HepG2 (cell line): ENCODE results near the gene SELPLG. TPM values are rescaled to one million over a fixed set of nuclear protein-coding genes. Genes with fewer than 3 reads are reported as not detected.
A peak's percentile ranks its signal among the peaks of the same experiment; 100 is the strongest.

Source experiments
- ATAC-seq: fragments of 200-7000 bp; cut with Tn5 transposase; 3 replicates; pipeline ENCODE4 v1.9.1; 2020; ENCODE audit warnings: mild to moderate bottlenecking, moderate library complexity
- BruUV-seq: library from RNA; stranded (reverse); fragments of 400-500 nt; replicated peaks from 2 replicates; lab custom pipeline; 2021; lab: Mats Ljungman, UMichigan
- CTCF ChIA-PET: fragments of 300-600 bp; formaldehyde crosslinking; extraction: SDS; loops from one replicate; lab custom pipeline; 2021; ENCODE audit warnings: low total read pairs, inconsistent platforms, low intra/inter-chr PET ratio; lab: Yijun Ruan, JAX
- POLR2A ChIA-PET: fragments of 350-600 bp; sonication (Branson Sonifier 250); formaldehyde crosslinking; loops from one replicate; lab custom pipeline; 2020; ENCODE audit warnings: antibody characterized with exemption, inconsistent platforms; lab: Yijun Ruan, JAX
- DNase-seq: peaks from one replicate; pipeline ENCODE4 v3.0.0-alpha.2; 2015; ENCODE audit warnings: low spot score
- FAIRE-seq: peaks from 3 replicates; lab custom pipeline; 2011; peaks lifted over from hg19 to GRCh38; lab: Jason Lieb, UNC
- H2AFZ ChIP-seq: one replicate; pipeline ENCODE4 v1.6.1; 2011; ENCODE audit warnings: low read length, inconsistent platforms
- H3K27ac ChIP-seq: fragments of 300-600 bp; 3 replicates; pipeline ENCODE4 v1.8.0; 2011; ENCODE audit warnings: mixed run types, mild to moderate bottlenecking, mixed read lengths, low read length, inconsistent platforms; ENCODE audit not compliant: insufficient read depth; ENCODE audit errors: extremely low read length
- H3K27me3 ChIP-seq, 2 experiments: fragments of 200-600 bp in 1 of 2; 2 replicates in 1 of 2; 3 replicates in 1 of 2; pipeline versions ENCODE4 v1.6.0 to v1.8.0; 2011; ENCODE audit warnings: low read length in 2 of 2, mild to moderate bottlenecking in 2 of 2, moderate library complexity in 2 of 2, inconsistent platforms in 1 of 2; ENCODE audit not compliant: insufficient read depth in 2 of 2, control insufficient read depth in 1 of 2
- H3K36me3 ChIP-seq, 2 experiments: fragments of 200-600 bp in 1 of 2; replicated peaks in 1 of 2; 2 replicates in 1 of 2; 3 replicates in 1 of 2; pipeline versions ENCODE4 v1.5.1 to v1.8.0; 2011; ENCODE audit warnings: low read length in 2 of 2, inconsistent platforms in 1 of 2; ENCODE audit not compliant: insufficient read depth in 2 of 2, control insufficient read depth in 1 of 2
- H3K4me1 ChIP-seq: 2 replicates; pipeline ENCODE4 v1.5.1; 2012; ENCODE audit warnings: low read length, inconsistent platforms; ENCODE audit not compliant: insufficient read depth
- H3K4me2 ChIP-seq: 2 replicates; pipeline ENCODE4 v1.6.0; 2011; ENCODE audit warnings: low read depth, low read length, inconsistent platforms
- H3K4me3 ChIP-seq, 3 experiments: fragments of 200-600 bp in 1 of 3; sonication (generic), shearing (Covaris generic) in 1 of 3; replicated peaks in 1 of 3; 2 replicates each; pipeline ENCODE4 v1.5.1; 2011 to 2016; ENCODE audit warnings: low read length in 3 of 3, inconsistent platforms in 2 of 3, low read depth in 2 of 3, mild to moderate bottlenecking in 2 of 3, control low read depth in 1 of 3, mixed read lengths in 1 of 3; ENCODE audit not compliant: insufficient read depth in 1 of 3
- H3K79me2 ChIP-seq: one replicate; pipeline ENCODE4 v1.6.1; 2011; ENCODE audit warnings: low read length, inconsistent platforms; ENCODE audit not compliant: insufficient read depth
- H3K9ac ChIP-seq: 2 replicates; pipeline ENCODE4 v1.6.0; 2011; ENCODE audit warnings: mild to moderate bottlenecking, low read depth, low read length, inconsistent platforms; ENCODE audit not compliant: insufficient read depth
- H3K9me3 ChIP-seq: 2 replicates; pipeline ENCODE4 v1.5.1; 2012; ENCODE audit warnings: mild to moderate bottlenecking, low read length
- H4K20me1 ChIP-seq: 2 replicates; pipeline ENCODE4 v1.6.0; 2011; ENCODE audit warnings: inconsistent platforms, mild to moderate bottlenecking, low read length, moderate library complexity; ENCODE audit not compliant: insufficient read depth
- CENPT ChIP-seq: sonication (generic); formaldehyde crosslinking; IDR thresholded peaks from 2 replicates; pipeline ENCODE4 v1.8.0; 2022; ENCODE audit warnings: low read depth, mild to moderate bottlenecking, moderate library complexity, missing genetic modification reagents
- CHCHD3 ChIP-seq: sonication (generic); formaldehyde crosslinking; IDR thresholded peaks from 2 replicates; pipeline ENCODE4 v1.8.0; 2022; ENCODE audit warnings: mild to moderate bottlenecking, missing genetic modification reagents, moderate library complexity
- HDAC6 ChIP-seq: fragments of 200-600 bp; sonication (generic); IDR thresholded peaks from 2 replicates; pipeline ENCODE4 v1.7.0; 2017; ENCODE audit warnings: mild to moderate bottlenecking, antibody characterized with exemption, low read length, low read depth
- IKZF4 ChIP-seq: sonication (generic); formaldehyde crosslinking; IDR thresholded peaks from 2 replicates; pipeline ENCODE4 v1.5.1; 2020; ENCODE audit warnings: borderline replicate concordance, mild to moderate bottlenecking, low read depth, missing genetic modification reagents; ENCODE audit errors: not compliant biosample characterization
- MAZ ChIP-seq, 2 experiments: sonication (generic) in 1 of 2; formaldehyde crosslinking in 1 of 2; IDR thresholded peaks; 2 replicates each; pipeline versions ENCODE4 v1.5.0 to v1.6.1; 2012 to 2020; ENCODE audit warnings: low read depth in 2 of 2, mild to moderate bottlenecking in 2 of 2, borderline replicate concordance in 1 of 2, improper control_type of control experiment in 1 of 2, low read length in 1 of 2, missing genetic modification reagents in 1 of 2, moderate library complexity in 1 of 2
- NAIF1 ChIP-seq: sonication (generic); formaldehyde crosslinking; IDR thresholded peaks from 2 replicates; pipeline ENCODE4 v1.5.0; 2020; ENCODE audit warnings: mild to moderate bottlenecking, missing genetic modification reagents, borderline replicate concordance
- NCOA2 ChIP-seq: sonication (generic); formaldehyde crosslinking; IDR thresholded peaks from 2 replicates; pipeline ENCODE4 v1.8.0; 2022; ENCODE audit warnings: inconsistent platforms
- NR2F6 ChIP-seq, 2 experiments: IDR thresholded peaks; 2 replicates each; pipeline ENCODE4 v1.6.1; 2016; ENCODE audit warnings: antibody characterized with exemption in 1 of 2, mild to moderate bottlenecking in 1 of 2
- RAD21 ChIP-seq: fragments of 450-650 bp; formaldehyde crosslinking; IDR thresholded peaks from 2 replicates; pipeline ENCODE4 v1.5.0; 2020; ENCODE audit warnings: mild to moderate bottlenecking
- SIX1 ChIP-seq: sonication (generic); formaldehyde crosslinking; IDR thresholded peaks from 2 replicates; pipeline ENCODE4 v1.4.0; 2020; ENCODE audit warnings: missing genetic modification reagents, borderline replicate concordance
- ZBTB1 ChIP-seq: sonication (generic); formaldehyde crosslinking; IDR thresholded peaks from 2 replicates; pipeline ENCODE4 v1.4.0; 2020; ENCODE audit warnings: missing genetic modification reagents, borderline replicate concordance
- ZBTB38 ChIP-seq: sonication (generic); formaldehyde crosslinking; IDR thresholded peaks from 2 replicates; pipeline ENCODE4 v1.5.1; 2020; ENCODE audit warnings: mild to moderate bottlenecking, missing genetic modification reagents
- ZIK1 ChIP-seq: sonication (generic); formaldehyde crosslinking; IDR thresholded peaks from 2 replicates; pipeline ENCODE4 v1.5.0; 2020; ENCODE audit warnings: mild to moderate bottlenecking, low read depth, missing genetic modification reagents, borderline replicate concordance
- ZMAT5 ChIP-seq: sonication (generic); formaldehyde crosslinking; IDR thresholded peaks from 2 replicates; pipeline ENCODE4 v1.5.0; 2020; ENCODE audit warnings: mild to moderate bottlenecking, low read depth, missing genetic modification reagents, borderline replicate concordance
- ZNF569 ChIP-seq: sonication (generic); formaldehyde crosslinking; IDR thresholded peaks from 2 replicates; pipeline ENCODE4 v1.5.0; 2020; ENCODE audit warnings: mild to moderate bottlenecking, missing genetic modification reagents, moderate library complexity, borderline replicate concordance
- ZNF740 ChIP-seq: sonication (generic); formaldehyde crosslinking; IDR thresholded peaks from 2 replicates; pipeline ENCODE4 v1.4.0; 2020; ENCODE audit warnings: missing genetic modification reagents
- ZZZ3 ChIP-seq: sonication (generic); formaldehyde crosslinking; IDR thresholded peaks from 2 replicates; pipeline ENCODE4 v1.4.0; 2020; ENCODE audit warnings: missing genetic modification reagents, mild to moderate bottlenecking, borderline replicate concordance
- WGBS: methylation state at CpG from one replicate; pipeline ENCODE4 v1.1.6; 2017; ENCODE audit warnings: low lambda C conversion rate; 5-methylcytosine and 5-hydroxymethylcytosine counted together
- in situ Hi-C: cut with HindIII; loops from 2 replicates; pipeline ENCODE4 v1.10.0; 2017; ENCODE audit warnings: low pct_unique_long_range_greater_than_20kb; ENCODE audit not compliant: extremely low pct_ligation_motif_present
- intact Hi-C: fragments of 100-400 bp; cut with micrococcal nuclease; formaldehyde crosslinking; loops from one replicate; pipeline ENCODE4 v1.10.0; 2022; ENCODE audit not compliant: unreplicated experiment
- polyA plus RNA-seq, 8 experiments: library from polyadenylated mRNA; depleted of rRNA in 3 of 8; stranded (reverse) in 7 of 8; unstranded in 1 of 8; fragments of >200 nt; fragmentation: Illumina TruSeq in 4 of 8; extraction: Trizol in 4 of 8; gene quantifications; 2 replicates each; pipeline versions ENCODE4 v1.2.1 to v1.2.3, GENCODE V29; 2011 to 2016; ENCODE audit warnings: low read depth in 4 of 8, missing spikeins in 1 of 8, mixed read lengths in 1 of 8; ENCODE audit not compliant: insufficient read depth in 1 of 8
- total RNA-seq, 5 experiments: library from RNA; depleted of rRNA; stranded (reverse); fragments of >200 nt; fragmentation: Illumina TruSeq; extraction: Trizol; gene quantifications; 2 replicates each; pipeline ENCODE4 v1.2.3, GENCODE V29; 2016; ENCODE audit warnings: low read depth in 1 of 5
- TF ChIP-seq, protein P1 (sequence below): sonication (generic); formaldehyde crosslinking; IDR thresholded peaks from 2 replicates; pipeline ENCODE4 v1.5.1; 2020; ENCODE audit warnings: missing genetic modification reagents, mild to moderate bottlenecking, borderline replicate concordance
- TF ChIP-seq, protein P2 (sequence below): sonication (generic); formaldehyde crosslinking; IDR thresholded peaks from 2 replicates; pipeline ENCODE4 v1.9.0; 2021; ENCODE audit warnings: missing genetic modification reagents, mild to moderate bottlenecking, borderline replicate concordance

SELPLG gene
- total and polyA plus RNA-seq, 2 of the 13 experiments (the other 11 are each of a cell fraction or from before 2014, with no cell fraction given): 0.12 TPM; not detected in 1

DNA sequence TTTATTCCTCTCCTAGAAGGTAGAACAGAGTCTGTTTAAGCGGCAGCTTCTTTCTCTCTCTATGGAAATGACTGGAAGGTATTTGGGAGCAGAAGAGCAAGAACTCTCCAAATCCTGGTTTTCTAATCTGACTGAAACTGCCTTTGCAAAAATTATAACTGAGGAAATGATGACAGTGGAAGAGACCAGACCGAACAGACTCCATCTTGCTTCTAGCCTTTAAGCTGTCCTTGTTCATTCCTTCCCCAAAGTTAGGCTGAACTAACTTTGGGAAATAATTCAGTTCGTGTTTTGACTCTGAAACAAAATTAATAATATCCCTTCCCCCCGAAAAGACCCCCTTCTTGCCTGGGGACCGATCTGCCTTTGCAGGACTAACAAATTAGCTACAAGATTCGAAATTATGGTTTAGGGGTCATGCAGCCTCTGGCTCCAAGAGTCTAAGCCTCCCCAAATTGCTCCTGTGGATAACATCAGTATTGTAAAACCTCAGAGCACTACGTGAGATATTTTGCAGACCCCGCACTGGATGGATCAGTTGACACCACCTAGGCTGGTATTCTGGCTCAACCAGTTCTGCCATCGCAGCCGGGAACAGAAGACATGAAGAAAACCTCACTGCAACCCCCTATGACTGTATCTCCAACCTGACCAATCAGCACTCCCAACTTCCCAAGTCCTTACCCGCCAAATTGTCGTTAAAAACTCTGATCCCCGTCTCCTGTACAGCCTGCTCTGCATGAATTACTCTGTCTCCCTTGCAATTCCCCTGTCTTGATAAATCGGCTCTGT lies 14.1 kb downstream of the SELPLG start:
- Histone ChIP-seq H3K4me3 (peak overlapping the region in 1 of 3 experiments; percentile 2; a peak in 2 of 6 replicates), H3K79me2 (no peaks in the 10 kb centered on the region), H3K9ac (no peak overlapping the region), H3K27me3 (peaks cover 0 to 4% of the 10 kb centered on the region in 2 experiments; a peak in 1 of 5 replicates), H3K9me3 (no peaks in the 10 kb centered on the region), H2AFZ (no peak overlapping the region)
- BruUV-seq: no TSS peak
- POLR2A ChIA-PET: interaction anchor here (1.1 kb wide), 2 partner anchors 8 to 57 kb away, joined by 3 to 4 read pairs; partner anchors contain the start of gene ISCU
- CTCF ChIA-PET: interaction anchor here (3.0 kb wide), 1 partner anchor 56 kb away, joined by 45 read pairs; the partner anchor contains the start of gene ISCU
- no peak for TF ChIP-seq SIX1 (CRISPR knock-in tag)
- no peak for TF ChIP-seq ZNF740 (CRISPR knock-in tag)
- no peak for TF ChIP-seq ZMAT5 (CRISPR knock-in tag)
- TF ChIP-seq CHCHD3: no peak
- TF ChIP-seq NAIF1 (CRISPR knock-in tag): no peak
- no peak for TF ChIP-seq NCOA2 (CRISPR knock-in tag)
- TF ChIP-seq ZBTB38: no peak
- no peak for TF ChIP-seq ZBTB1 (CRISPR knock-in tag)
- TF ChIP-seq, protein P1, sequence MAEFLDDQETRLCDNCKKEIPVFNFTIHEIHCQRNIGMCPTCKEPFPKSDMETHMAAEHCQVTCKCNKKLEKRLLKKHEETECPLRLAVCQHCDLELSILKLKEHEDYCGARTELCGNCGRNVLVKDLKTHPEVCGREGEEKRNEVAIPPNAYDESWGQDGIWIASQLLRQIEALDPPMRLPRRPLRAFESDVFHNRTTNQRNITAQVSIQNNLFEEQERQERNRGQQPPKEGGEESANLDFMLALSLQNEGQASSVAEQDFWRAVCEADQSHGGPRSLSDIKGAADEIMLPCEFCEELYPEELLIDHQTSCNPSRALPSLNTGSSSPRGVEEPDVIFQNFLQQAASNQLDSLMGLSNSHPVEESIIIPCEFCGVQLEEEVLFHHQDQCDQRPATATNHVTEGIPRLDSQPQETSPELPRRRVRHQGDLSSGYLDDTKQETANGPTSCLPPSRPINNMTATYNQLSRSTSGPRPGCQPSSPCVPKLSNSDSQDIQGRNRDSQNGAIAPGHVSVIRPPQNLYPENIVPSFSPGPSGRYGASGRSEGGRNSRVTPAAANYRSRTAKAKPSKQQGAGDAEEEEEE (CRISPR knock-in tag): no peak
- no peak for TF ChIP-seq RAD21 (CRISPR knock-in tag)
- TF ChIP-seq ZIK1 (CRISPR knock-in tag): no peak
- TF ChIP-seq HDAC6: no peak
- no peak for TF ChIP-seq CENPT (CRISPR knock-in tag)
- no peak for TF ChIP-seq ZZZ3
- TF ChIP-seq, protein P2, sequence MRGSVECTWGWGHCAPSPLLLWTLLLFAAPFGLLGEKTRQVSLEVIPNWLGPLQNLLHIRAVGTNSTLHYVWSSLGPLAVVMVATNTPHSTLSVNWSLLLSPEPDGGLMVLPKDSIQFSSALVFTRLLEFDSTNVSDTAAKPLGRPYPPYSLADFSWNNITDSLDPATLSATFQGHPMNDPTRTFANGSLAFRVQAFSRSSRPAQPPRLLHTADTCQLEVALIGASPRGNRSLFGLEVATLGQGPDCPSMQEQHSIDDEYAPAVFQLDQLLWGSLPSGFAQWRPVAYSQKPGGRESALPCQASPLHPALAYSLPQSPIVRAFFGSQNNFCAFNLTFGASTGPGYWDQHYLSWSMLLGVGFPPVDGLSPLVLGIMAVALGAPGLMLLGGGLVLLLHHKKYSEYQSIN: no peak
- no peak for TF ChIP-seq IKZF4 (CRISPR knock-in tag)
- TF ChIP-seq ZNF569 (CRISPR knock-in tag): no peak
- TF ChIP-seq NR2F6 (IDR thresholded peaks at IDR 0.05): no peak
- no peak for TF ChIP-seq NR2F6 (CRISPR knock-in tag; IDR thresholded peaks at IDR 0.05)
- no peak for TF ChIP-seq MAZ (IDR thresholded peaks at IDR 0.05; ENCODE audit: borderline replicate concordance, low read depth, low read length)
- no peak for TF ChIP-seq MAZ (CRISPR knock-in tag; IDR thresholded peaks at IDR 0.05; ENCODE audit: low read depth)
- TF ChIP-seq, all 625 proteins: peak for 0
- 53% methylated on average over 14 of the region's 14 CpGs for WGBS
- peaks cover 20% of the 10 kb centered on the region for H3K4me1 ChIP-seq
- no peaks in the 10 kb centered on the region for H4K20me1 ChIP-seq
- peak overlapping the region; percentile 63 for H3K4me2 ChIP-seq
- intact Hi-C loops: no loop called here
- H3K36me3 ChIP-seq: no peaks in the 10 kb centered on the region
- ATAC-seq: no peak
- in situ Hi-C loops: loop anchor here (5.0 kb wide), 1 partner anchor 52 kb away; no protein-coding TSS in a partner anchor
- FAIRE-seq: no peak
- no peak overlapping the region for H3K27ac ChIP-seq
- DNase-seq: no peak
